Gastroesophageal sphincter (tissue), 4 donors: ENCODE measurements around the gene SH3RF3. TPM values are rescaled to one million over a fixed set of nuclear protein-coding genes. Genes with fewer than 3 reads are reported as not detected.

Experiments used
- ATAC-seq: fragments of 150-250 bp; one replicate; pipeline ENCODE4 v1.9.1; 2016; ENCODE audit warnings: mild to moderate bottlenecking, moderate library complexity
- H3K27ac ChIP-seq, 4 donors: fragments of 200-600 bp; sonication (generic) in 3 of 4; 1 replicate in 3 of 4; 2 replicates in 1 of 4; pipeline ENCODE4 v1.5.1; 2016 to 2019
- H3K27me3 ChIP-seq: fragments of 200-600 bp; sonication (generic); one replicate; pipeline ENCODE4 v1.5.1; 2019
- H3K36me3 ChIP-seq, 2 donors: fragments of 200-600 bp; sonication (generic); one replicate each; pipeline ENCODE4 v1.5.1; 2019; ENCODE audit warnings: control low read depth in 1 of 2
- H3K4me1 ChIP-seq, 3 donors: fragments of 200-600 bp; sonication (generic); 1 replicate in 2 of 3; 2 replicates in 1 of 3; pipeline ENCODE4 v1.5.1; 2016 to 2019; ENCODE audit warnings: control low read depth in 2 of 3
- H3K4me3 ChIP-seq, 2 donors: fragments of 200-600 bp; sonication (generic); one replicate each; pipeline ENCODE4 v1.5.1; 2019; ENCODE audit warnings: mild to moderate bottlenecking in 1 of 2, moderate library complexity in 1 of 2
- H3K9me3 ChIP-seq, 3 donors: fragments of 200-600 bp; sonication (generic); one replicate each; pipeline ENCODE4 v1.5.1; 2017 to 2019; ENCODE audit warnings: control low read depth in 2 of 3
- EP300 ChIP-seq: sonication (generic); formaldehyde crosslinking; IDR thresholded peaks from one replicate; pipeline ENCODE4 v1.6.1; 2017; ENCODE audit warnings: antibody characterized with exemption, mild to moderate bottlenecking
- POLR2A ChIP-seq, 2 donors: fragments of 450-650 bp; IDR thresholded peaks; one replicate each; pipeline ENCODE4 v1.6.1; 2017; ENCODE audit warnings: antibody characterized with exemption in 2 of 2, mild to moderate bottlenecking in 2 of 2, moderate library complexity in 1 of 2
- POLR2AphosphoS5 ChIP-seq: sonication (generic); formaldehyde crosslinking; IDR thresholded peaks from one replicate; pipeline ENCODE4 v1.6.1; 2017; ENCODE audit warnings: antibody characterized with exemption
- WGBS, 2 donors: methylation state at CpG; one replicate each; pipeline ENCODE4 v1.1.5; 2018; ENCODE audit warnings: low coverage in 1 of 2; 5-methylcytosine and 5-hydroxymethylcytosine counted together
- total RNA-seq, 4 donors: library from RNA; depleted of rRNA; stranded (reverse); fragments of >200 nt; gene quantifications; one replicate each; pipeline ENCODE4 v1.1.0, GENCODE V29; 2016
- TF ChIP-seq, protein P1 (sequence below), 4 experiments: fragments of 200-600 bp in 2 of 4; fragments of 450-650 bp in 2 of 4; sonication (generic) in 1 of 4; IDR thresholded peaks; one replicate each; pipeline ENCODE4 v1.5.1; 2017 to 2019; ENCODE audit warnings: antibody characterized with exemption in 4 of 4, mild to moderate bottlenecking in 2 of 4, moderate library complexity in 2 of 4

Gene SH3RF3
- total RNA-seq, 4 donors from 2014 or later, result 10.1 to 15.8 (median 13.2) TPM

DNA sequence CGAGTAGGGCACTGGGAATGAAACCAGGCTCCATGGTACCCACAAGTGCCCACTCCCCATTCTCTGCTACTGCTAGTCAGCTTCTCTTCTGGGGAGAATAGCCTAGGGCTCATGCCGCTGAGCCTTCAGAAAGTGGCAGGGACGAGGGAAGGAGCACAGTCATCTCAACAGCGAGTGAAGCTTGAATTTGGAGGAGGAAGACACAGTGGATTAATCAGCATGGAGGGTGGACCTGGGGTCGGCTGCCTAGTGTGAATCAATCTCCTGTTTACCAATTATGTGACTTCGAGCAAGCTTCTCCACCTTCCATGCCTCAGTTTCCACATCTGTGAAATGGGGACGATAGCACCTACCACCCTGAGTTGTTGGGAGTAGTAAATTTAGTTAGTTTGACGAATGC is 327.8 kb downstream of the SH3RF3 start:
- Histone ChIP-seq H3K27me3 (no peaks in the 10 kb centered on the region), H3K4me3 (no peak overlapping the region), H3K9me3 (no peaks in the 10 kb centered on the region), H3K36me3 (peaks cover 0 to 22% of the 10 kb centered on the region in 2 donors), H3K4me1 (peaks cover 0 to 9% (median 0%) of the 10 kb centered on the region in 3 donors), H3K27ac (peak overlapping the region in 2 of 4 donors; percentile 7 to 38)
- TF ChIP-seq EP300 (no peak), POLR2AphosphoS5 (no peak), POLR2A (IDR thresholded peaks at IDR 0.05) (no peak)
- TF ChIP-seq, protein P1, sequence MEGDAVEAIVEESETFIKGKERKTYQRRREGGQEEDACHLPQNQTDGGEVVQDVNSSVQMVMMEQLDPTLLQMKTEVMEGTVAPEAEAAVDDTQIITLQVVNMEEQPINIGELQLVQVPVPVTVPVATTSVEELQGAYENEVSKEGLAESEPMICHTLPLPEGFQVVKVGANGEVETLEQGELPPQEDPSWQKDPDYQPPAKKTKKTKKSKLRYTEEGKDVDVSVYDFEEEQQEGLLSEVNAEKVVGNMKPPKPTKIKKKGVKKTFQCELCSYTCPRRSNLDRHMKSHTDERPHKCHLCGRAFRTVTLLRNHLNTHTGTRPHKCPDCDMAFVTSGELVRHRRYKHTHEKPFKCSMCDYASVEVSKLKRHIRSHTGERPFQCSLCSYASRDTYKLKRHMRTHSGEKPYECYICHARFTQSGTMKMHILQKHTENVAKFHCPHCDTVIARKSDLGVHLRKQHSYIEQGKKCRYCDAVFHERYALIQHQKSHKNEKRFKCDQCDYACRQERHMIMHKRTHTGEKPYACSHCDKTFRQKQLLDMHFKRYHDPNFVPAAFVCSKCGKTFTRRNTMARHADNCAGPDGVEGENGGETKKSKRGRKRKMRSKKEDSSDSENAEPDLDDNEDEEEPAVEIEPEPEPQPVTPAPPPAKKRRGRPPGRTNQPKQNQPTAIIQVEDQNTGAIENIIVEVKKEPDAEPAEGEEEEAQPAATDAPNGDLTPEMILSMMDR (IDR thresholded peaks at IDR 0.05), result no peak
- 82 to 90% methylated on average over 3 to 4 of the region's 8 CpGs for WGBS, 2 donors
- ATAC-seq, result no peak

DNA sequence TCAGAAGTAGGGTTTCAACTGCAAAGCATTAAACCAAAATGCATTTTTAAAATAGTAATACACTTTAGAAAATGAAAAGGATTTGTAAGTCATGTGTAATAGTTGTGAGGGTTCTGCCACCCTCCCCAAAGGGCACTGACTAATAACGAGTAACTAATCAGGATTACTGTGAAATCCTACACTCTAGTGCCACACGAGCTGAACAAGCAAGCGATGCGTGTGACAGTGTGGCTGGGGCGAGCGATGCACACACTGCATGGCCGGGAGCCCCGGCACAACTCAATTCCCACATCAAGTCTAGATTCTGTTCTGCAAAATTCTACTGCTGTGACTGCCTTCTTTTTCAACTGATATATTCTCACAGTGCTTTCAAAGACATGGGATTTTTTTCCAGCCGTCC is 328.4 kb downstream of the SH3RF3 start:
- Histone ChIP-seq H3K27me3 (no peaks in the 10 kb centered on the region), H3K27ac (peak overlapping the region in 1 of 4 donors; percentile 38), H3K4me1 (peaks cover 0 to 9% (median 0%) of the 10 kb centered on the region in 3 donors), H3K36me3 (peaks cover 0 to 16% of the 10 kb centered on the region in 2 donors), H3K4me3 (no peak overlapping the region), H3K9me3 (no peaks in the 10 kb centered on the region)
- WGBS, 2 donors, result 83 to 88% methylated on average over 2 to 9 of the region's 9 CpGs
- ATAC-seq, result no peak
- TF ChIP-seq POLR2A (IDR thresholded peaks at IDR 0.05), result no peak
- TF ChIP-seq, protein P1 (IDR thresholded peaks at IDR 0.05), result no peak
- TF ChIP-seq EP300, result no peak

GRCh38 chr2:109457794-109458193 is 328.8 kb downstream of the SH3RF3 start:
- Histone ChIP-seq H3K27me3 (no peaks in the 10 kb centered on the region), H3K4me1 (peaks cover 0 to 9% (median 0%) of the 10 kb centered on the region in 3 donors), H3K36me3 (peaks cover 0 to 16% of the 10 kb centered on the region in 2 donors), H3K4me3 (no peak overlapping the region), H3K9me3 (no peaks in the 10 kb centered on the region), H3K27ac (peak overlapping the region in 1 of 4 donors; percentile 21)
- no peak for ATAC-seq
- TF ChIP-seq, protein P1 (IDR thresholded peaks at IDR 0.05), result no peak
- TF ChIP-seq EP300, result no peak
- TF ChIP-seq POLR2AphosphoS5, result no peak
- TF ChIP-seq POLR2A (IDR thresholded peaks at IDR 0.05), result no peak
- 72 to 82% methylated on average over 7 of the region's 7 CpGs for WGBS, 2 donors

- Histone ChIP-seq H3K36me3 (peaks cover 0 to 16% of the 10 kb centered on the region in 2 donors), H3K27ac (peak overlapping the region in 2 of 4 donors; percentile 21 to 26), H3K27me3 (no peaks in the 10 kb centered on the region), H3K9me3 (no peaks in the 10 kb centered on the region), H3K4me1 (peaks cover 0 to 9% (median 0%) of the 10 kb centered on the region in 3 donors), H3K4me3 (peak overlapping the region in 1 of 2 donors; percentile 4)
- TF ChIP-seq, protein P1 (IDR thresholded peaks at IDR 0.05), result no peak
- TF ChIP-seq EP300 (no peak), POLR2AphosphoS5 (no peak), POLR2A (IDR thresholded peaks at IDR 0.05) (no peak)
- 91 to 100% methylated on average over 1 of the region's 1 CpG for WGBS, 2 donors
- ATAC-seq, result no peak
These were observed 329.5 kb downstream of the SH3RF3 start for GRCh38 chr2:109458512-109458911.

- peaks cover 0 to 9% (median 0%) of the 10 kb centered on the region in 3 donors for H3K4me1 ChIP-seq
- TF ChIP-seq, protein P1 (IDR thresholded peaks at IDR 0.05), result no peak
- no peak for TF ChIP-seq EP300
- TF ChIP-seq POLR2AphosphoS5, result peak; percentile 37
- H3K9me3 ChIP-seq, result no peaks in the 10 kb centered on the region
- H3K36me3 ChIP-seq, result peaks cover 0 to 16% of the 10 kb centered on the region in 2 donors
- H3K27ac ChIP-seq, result no peak overlapping the region
- 88% methylated on average over 4 of the region's 6 CpGs; no CpG with 5 or more reads in 1 of the 2 donors for WGBS, 2 donors
- H3K27me3 ChIP-seq, result no peaks in the 10 kb centered on the region
- H3K4me3 ChIP-seq, result no peak overlapping the region
- no peak for ATAC-seq
These were observed 330.5 kb downstream of the SH3RF3 start for GRCh38 chr2:109459485-109459884.
